H1 (cell line): ENCODE measurements around the gene TMEM72.

Source experiments
- JUN ChIP-seq: IDR thresholded peaks from 2 replicates; pipeline ENCODE4 v1.6.1; 2011; ENCODE audit warnings: low read depth, mild to moderate bottlenecking, improper control_type of control experiment, low read length
- TF ChIP-seq, protein P1 (sequence below), 3 experiments: IDR thresholded peaks; 1 replicate in 2 of 3; 2 replicates in 1 of 3; pipeline versions ENCODE4 v1.5.1 to v1.6.1; 2011; ENCODE audit warnings: low read length in 3 of 3, mild to moderate bottlenecking in 3 of 3, inconsistent platforms in 2 of 3, low read depth in 1 of 3, moderate library complexity in 1 of 3; ENCODE audit not compliant: insufficient read depth in 1 of 3; ENCODE audit errors: control extremely low read depth in 1 of 3

DNA sequence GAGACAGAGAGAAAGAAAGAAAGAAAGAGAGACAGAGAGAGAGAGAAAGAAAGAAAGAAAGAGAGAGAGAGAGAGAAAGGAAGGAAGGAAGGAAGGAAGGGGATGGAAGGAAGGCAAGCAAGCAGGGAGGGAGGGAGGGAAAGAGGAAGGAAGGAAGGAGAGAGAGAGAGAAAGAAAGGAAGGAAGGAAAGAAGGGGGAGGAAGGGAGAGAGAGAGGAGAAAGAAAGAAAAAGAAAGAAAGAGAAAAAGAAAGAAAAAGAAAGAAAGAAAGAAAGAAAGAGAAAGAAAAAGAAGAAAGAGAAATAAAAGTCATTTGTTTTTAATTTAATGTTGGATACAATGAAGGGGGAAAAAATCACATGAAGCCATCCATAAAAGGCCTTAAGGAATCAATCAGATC is 43.8 kb downstream of the TMEM72 start:
- TF ChIP-seq, protein P1, sequence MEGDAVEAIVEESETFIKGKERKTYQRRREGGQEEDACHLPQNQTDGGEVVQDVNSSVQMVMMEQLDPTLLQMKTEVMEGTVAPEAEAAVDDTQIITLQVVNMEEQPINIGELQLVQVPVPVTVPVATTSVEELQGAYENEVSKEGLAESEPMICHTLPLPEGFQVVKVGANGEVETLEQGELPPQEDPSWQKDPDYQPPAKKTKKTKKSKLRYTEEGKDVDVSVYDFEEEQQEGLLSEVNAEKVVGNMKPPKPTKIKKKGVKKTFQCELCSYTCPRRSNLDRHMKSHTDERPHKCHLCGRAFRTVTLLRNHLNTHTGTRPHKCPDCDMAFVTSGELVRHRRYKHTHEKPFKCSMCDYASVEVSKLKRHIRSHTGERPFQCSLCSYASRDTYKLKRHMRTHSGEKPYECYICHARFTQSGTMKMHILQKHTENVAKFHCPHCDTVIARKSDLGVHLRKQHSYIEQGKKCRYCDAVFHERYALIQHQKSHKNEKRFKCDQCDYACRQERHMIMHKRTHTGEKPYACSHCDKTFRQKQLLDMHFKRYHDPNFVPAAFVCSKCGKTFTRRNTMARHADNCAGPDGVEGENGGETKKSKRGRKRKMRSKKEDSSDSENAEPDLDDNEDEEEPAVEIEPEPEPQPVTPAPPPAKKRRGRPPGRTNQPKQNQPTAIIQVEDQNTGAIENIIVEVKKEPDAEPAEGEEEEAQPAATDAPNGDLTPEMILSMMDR (IDR thresholded peaks at IDR 0.05; ENCODE audit: control extremely low read depth in 1 of 3, insufficient read depth in 1 of 3, low read depth in 1 of 3, low read length in 3 of 3) = no peak
- TF ChIP-seq JUN = no peak
